ENCODE data around the gene PRR30. TPM values are rescaled to one million over a fixed set of nuclear protein-coding genes. Genes with fewer than 3 reads are reported as not detected.

The PRR30 gene
- total RNA-seq, 1 experiment from 2014 or later, result not detected

GRCh38 chr2:27160191-27160590 is 21.0 kb upstream of the PRR30 start:
- Histone ChIP-seq H3K4me1 (ENCODE audit: control insufficient read depth in 1 of 2, insufficient read depth in 2 of 2, low read length in 2 of 2) (0 out of 4 replicates have a peak, but pooled peaks cover 0 to 3% of the 10 kb centered on the region in 2 experiments), H3K9me3 (ENCODE audit: control insufficient read depth in 1 of 2, insufficient read depth in 1 of 2, low read depth in 1 of 2, low read length in 2 of 2) (no peaks in the 10 kb centered on the region), H3K9ac (ENCODE audit: low read length) (no peak overlapping the region), H3K36me3 (ENCODE audit: control insufficient read depth in 1 of 2, insufficient read depth in 2 of 2, low read length in 2 of 2) (no peaks in the 10 kb centered on the region), H2AFZ (ENCODE audit: low read depth, low read length, poor library complexity, severe bottlenecking) (no peak overlapping the region), H3K4me3 (replicated peaks in 1 of 2; ENCODE audit: low read depth in 1 of 2, low read length in 2 of 2) (no peak overlapping the region), H3K79me2 (ENCODE audit: insufficient read depth, low read length) (no peaks in the 10 kb centered on the region), H3K9me2 (ENCODE audit: insufficient read depth) (no peaks in the 10 kb centered on the region), H3K27me3 (ENCODE audit: insufficient read depth, low read length) (no peaks in the 10 kb centered on the region), H3K4me2 (ENCODE audit: low read length) (no peak overlapping the region), H4K20me1 (ENCODE audit: insufficient read depth) (no peaks in the 10 kb centered on the region), H3K27ac (ENCODE audit: low read depth, low read length) (no peak overlapping the region)
- RAD21 ChIA-PET (ENCODE audit: low non-redundant PET in 1 of 2, low total read pairs in 2 of 2, uncharacterized antibody in 2 of 2, unreplicated experiment in 2 of 2), result no interaction called here
- POLR2A ChIA-PET, result no interaction called here
- CTCF ChIA-PET, result no interaction called here
- no peak for DNase-seq (ENCODE audit: low read depth, low spot score)
- TF ChIP-seq RAD21 (IDR thresholded peaks at IDR 0.05; ENCODE audit: low read depth), result no peak
- no peak for TF ChIP-seq CTCF (IDR thresholded peaks at IDR 0.05 in 2 of 3, conservative IDR thresholded peaks at IDR 0.05 in 1 of 3; ENCODE audit: borderline replicate concordance in 1 of 3, insufficient read depth in 1 of 3, low read depth in 2 of 3, low read length in 2 of 3)
- TF ChIP-seq POLR2AphosphoS5 (IDR thresholded peaks at IDR 0.05; ENCODE audit: low read depth, low read length), result no peak
- no peak for TF ChIP-seq CBX3 (IDR thresholded peaks at IDR 0.05; ENCODE audit: low read depth)
- TF ChIP-seq ATF3 (IDR thresholded peaks at IDR 0.05), result no peak
- no peak for TF ChIP-seq ZNF274 (IDR thresholded peaks at IDR 0.05; ENCODE audit: low read depth, low read length)
- TF ChIP-seq EZH2phosphoT487 (IDR thresholded peaks at IDR 0.05; ENCODE audit: borderline replicate concordance), result no peak
- no peak for TF ChIP-seq SP1 (IDR thresholded peaks at IDR 0.05; ENCODE audit: low read depth)
- intact Hi-C loops (cut with micrococcal nuclease), result no loop called here
- no peak for ATAC-seq
- no TSS peak for BruUV-seq (replicated peaks)

Measured in HCT116 (cell line).